SHP77 (cell line): ENCODE results near the gene KERA.

ENCODE experiments used
- DNase-seq, 2 experiments: peaks; one replicate each; lab custom pipeline; 2025; lab: John Stamatoyannopoulos, UW

The KERA gene

GRCh38 chr12:91073426-91073825 is 15.6 kb upstream of the KERA start:
- DNase-seq = no peak

DNA sequence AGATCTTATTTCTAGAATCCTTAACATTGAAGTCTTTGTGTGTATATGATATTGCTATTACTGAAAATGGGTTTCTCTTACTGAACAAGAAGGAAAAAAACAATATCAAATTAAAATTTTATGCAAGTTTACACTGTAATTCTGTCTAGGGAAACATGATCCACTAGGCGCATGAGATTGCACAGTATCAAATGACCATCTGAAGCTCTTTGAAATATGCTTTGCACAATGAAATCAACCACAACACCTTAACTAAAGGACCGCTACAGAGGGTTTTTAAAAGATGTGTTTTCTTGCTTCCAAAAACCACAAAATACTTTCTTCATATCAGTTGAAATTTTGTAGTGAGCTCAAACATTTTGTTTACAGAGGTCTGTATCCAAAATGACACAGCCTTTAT is 15.1 kb upstream of the KERA start:
- DNase-seq = no peak

DNA sequence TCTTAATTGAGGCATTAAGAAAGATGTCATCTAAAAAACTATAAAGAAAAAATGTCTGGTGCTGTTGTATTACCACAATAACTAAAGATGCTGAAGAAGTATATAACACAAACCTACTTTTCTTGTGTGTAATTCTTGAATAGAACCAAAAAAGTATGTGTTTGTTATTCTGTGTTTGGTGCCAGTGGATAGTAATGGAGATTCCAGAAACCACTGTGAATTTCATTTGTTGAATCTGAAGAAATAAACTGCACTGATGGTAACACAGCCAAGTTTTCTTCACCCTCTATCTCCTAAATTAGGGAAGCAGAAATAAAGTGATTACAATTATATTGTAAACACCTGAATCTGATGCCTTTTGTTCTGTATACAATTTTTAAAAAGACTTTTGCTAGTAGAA is 13.1 kb upstream of the KERA start:
- DNase-seq = no peak

GRCh38 chr12:91065396-91065795 is 7.6 kb upstream of the KERA start:
- DNase-seq = no peak

DNA sequence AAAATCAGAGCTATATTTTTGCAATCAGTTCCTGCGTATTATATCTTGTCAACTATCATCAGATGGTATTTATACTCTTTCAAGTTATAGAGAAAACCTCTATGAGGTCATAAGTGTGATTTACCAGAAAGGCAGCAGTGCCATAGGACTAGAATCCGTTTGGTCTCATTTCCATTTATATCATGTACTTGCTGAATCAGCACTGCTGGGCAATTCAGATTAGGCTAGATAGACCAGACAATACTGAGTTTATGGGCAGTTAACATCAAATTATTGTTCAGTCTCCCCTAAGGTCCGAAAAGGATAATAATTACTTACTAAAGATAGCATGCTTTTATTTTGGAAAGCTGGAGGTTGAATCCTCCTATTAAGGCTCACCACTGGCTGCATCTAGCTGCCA is 6.8 kb upstream of the KERA start:
- no peak for DNase-seq

- no peak for DNase-seq
These were observed 3.3 kb upstream of the KERA start for GRCh38 chr12:91061091-91061490.

GRCh38 chr12:91059211-91059610 is 1.4 kb upstream of the KERA start:
- DNase-seq = no peak

DNA sequence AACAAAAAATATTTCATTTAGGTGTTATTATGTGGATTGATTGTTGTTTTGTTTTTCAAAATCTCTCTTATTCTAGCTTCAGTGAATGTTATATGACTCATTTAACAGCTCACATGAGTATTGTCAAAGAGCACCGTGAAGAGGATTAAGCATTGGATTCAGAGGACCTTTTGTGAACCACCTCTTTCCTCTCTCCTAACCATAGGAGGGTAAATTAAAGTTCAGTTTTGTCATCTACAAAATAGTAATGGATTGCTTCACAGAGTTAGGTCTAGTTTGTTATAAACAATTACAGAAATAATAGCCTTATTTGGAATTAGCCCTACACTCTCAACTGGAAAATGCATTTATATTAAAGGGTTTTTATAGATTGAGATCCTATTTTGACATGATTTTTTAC is 962 bp upstream of the KERA start:
- DNase-seq = no peak

DNA sequence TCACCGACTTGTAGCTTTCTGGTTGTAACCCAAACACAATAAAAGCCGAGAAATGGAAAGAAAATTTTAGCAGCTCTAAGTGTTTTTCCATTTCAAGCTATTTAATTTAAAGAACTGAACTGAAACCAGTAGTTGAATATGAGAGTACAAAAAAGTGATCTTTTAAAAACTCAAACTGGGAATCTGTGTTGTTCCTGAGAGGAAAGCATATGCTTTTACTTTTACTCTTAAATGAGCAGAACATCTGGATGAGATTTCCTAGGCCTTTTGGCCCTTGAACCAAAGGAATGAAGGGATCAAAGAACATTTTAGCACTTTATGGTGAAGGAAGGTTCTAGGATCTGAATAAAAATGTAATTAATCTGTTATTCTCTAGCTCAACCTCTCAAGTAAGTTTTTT is 1.3 kb downstream of the KERA start:
- no peak for DNase-seq

GRCh38 chr12:91055976-91056375 is 1.8 kb downstream of the KERA start:
- no peak for DNase-seq

- peak in 1 of 2 experiments; percentile 2 for DNase-seq
These were observed 3.7 kb downstream of the KERA start for GRCh38 chr12:91053951-91054715.

GRCh38 chr12:91052026-91052425 is 5.8 kb downstream of the KERA start:
- DNase-seq = no peak

GRCh38 chr12:91044586-91044985 is 13.2 kb downstream of the KERA start:
- no peak for DNase-seq

GRCh38 chr12:91043408-91043807 is 14.4 kb downstream of the KERA start:
- DNase-seq = no peak

- DNase-seq = no peak
These were observed 17.6 kb downstream of the KERA start for GRCh38 chr12:91040096-91040755.

- DNase-seq = no peak
These were observed 20.5 kb downstream of the KERA start for GRCh38 chr12:91037276-91037675.

DNA sequence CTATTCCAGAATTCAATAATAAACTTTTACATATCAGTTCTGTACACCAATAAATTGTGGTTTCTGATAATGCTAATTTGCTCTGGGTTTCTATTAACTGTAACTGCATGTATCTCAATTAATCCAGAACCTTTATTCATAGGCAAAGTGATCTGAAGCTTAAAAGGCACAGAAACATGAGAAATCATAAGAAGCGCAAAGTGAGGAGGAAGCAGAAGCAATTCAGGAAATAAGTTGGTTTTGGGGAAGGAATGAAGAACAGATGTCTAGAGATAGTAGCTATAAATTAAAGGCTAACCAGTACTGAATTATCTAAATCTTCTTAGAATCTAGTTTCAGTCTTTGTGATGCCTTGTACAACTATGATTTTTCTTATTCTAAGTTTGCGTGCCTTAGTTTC is 24.6 kb downstream of the KERA start:
- DNase-seq = no peak

DNA sequence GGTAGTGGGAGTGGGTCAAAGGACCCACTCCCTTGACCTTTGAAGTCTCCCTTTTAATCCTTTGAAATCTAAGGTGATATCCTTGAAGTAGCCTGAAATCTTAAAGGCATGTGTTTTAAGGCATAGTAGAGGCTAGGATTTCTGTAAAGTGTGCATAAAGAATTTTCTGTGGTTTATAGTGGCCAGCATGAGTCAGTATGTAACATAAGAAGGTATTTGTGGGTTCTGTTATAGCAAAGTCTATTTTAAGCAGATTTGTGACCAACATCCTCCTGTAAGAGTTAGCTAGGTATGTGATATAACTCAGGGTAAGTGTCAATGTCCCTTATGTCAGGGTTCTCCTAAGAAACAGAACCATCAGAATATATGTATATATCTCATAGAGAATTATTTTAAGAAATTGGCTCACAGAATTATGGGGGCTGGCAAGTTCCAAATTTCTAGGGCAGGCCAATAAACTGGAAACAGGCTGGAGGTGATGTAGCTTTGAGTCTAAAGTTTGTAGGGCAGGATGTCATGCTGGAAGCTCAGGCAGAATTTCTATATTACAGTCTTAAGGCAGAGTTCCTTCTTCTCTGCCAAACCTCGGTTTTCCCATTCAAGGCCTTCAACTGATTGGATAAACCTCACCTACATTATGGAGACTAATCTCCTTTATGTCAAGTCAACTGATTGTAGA is 34.4 kb downstream of the KERA start:
- DNase-seq = no peak

- DNase-seq = no peak
These were observed 36.7 kb downstream of the KERA start for GRCh38 chr12:91021076-91021475.

DNA sequence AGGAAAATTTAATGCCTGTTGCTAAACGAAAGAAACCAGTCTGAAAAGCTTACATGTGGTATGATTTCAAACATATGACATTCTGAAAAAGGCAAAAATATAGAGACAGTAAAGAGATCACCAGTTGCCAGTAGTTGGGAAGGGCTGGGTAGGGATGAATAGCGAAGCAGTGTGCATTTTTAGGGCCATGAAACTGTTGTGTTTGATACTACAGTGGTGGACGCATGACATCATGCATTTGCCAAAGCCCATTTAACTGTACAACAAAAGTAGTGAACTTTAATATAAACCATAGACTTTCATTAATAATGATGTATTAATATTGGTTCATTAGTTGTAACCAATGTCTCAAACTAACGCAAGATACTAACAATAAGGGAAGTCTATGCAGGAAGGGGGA is 38.4 kb downstream of the KERA start:
- no peak for DNase-seq

- DNase-seq = no peak
These were observed 40.1 kb downstream of the KERA start for GRCh38 chr12:91017511-91018263.

DNA sequence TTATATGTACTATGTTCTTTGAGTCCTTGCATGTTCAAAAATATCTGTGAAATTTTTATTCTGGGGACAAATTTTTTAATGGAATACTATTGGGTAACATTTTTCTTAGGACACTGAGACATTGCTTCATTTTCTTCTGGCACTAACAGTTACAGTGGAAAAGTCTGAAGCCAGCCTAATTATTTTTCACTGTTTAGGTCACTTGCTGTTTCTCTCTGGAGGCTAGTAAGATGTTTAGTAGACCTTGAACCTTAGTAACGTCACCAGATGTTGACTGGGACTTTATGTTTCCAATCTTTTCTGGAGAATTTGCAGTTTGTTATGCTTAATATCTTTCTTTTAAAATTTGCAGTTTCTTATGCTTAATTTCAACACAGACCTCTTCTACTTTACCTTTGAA is 40.8 kb downstream of the KERA start:
- no peak for DNase-seq
